Measurements from ENCODE around the gene SMAD3. TPM values are rescaled to one million over a fixed set of nuclear protein-coding genes. Genes with fewer than 3 reads are reported as not detected.

Gene SMAD3
- total and polyA plus RNA-seq, 5 donors = 9.9 to 40.5 (median 29.2) TPM

GRCh38 chr15:67173005-67173404, 107.6 kb downstream of the SMAD3 start:
- 85% methylated on average over 8 of the region's 8 CpGs for WGBS
- Histone ChIP-seq H3K4me3 (ENCODE audit: low read length) (no peak overlapping the region), H3K4me1 (ENCODE audit: control insufficient read depth, insufficient read depth, low read length) (peaks cover 8% of the 10 kb centered on the region), H3K27me3 (ENCODE audit: control insufficient read depth, insufficient read depth) (no peaks in the 10 kb centered on the region), H3K27ac (ENCODE audit: low read length) (no peak overlapping the region), H3K9me3 (ENCODE audit: control insufficient read depth, low read length) (no peaks in the 10 kb centered on the region)
- intact Hi-C loops (cut with DNase I) = no loop called here
- ATAC-seq (no peak), DNase-seq (peak in 1 of 3 donors; percentile 37)

- no peak overlapping the region for H3K4me3 ChIP-seq (ENCODE audit: low read length)
- H3K27me3 ChIP-seq (ENCODE audit: control insufficient read depth, insufficient read depth) = no peaks in the 10 kb centered on the region
- WGBS = 96% methylated on average over 8 of the region's 8 CpGs
- ATAC-seq (no peak), DNase-seq (no peak)
- H3K27ac ChIP-seq (ENCODE audit: low read length) = no peak overlapping the region
- no peaks in the 10 kb centered on the region for H3K9me3 ChIP-seq (ENCODE audit: control insufficient read depth, low read length)
- intact Hi-C loops (cut with DNase I) = no loop called here
- H3K4me1 ChIP-seq (ENCODE audit: control insufficient read depth, insufficient read depth, low read length) = peaks cover 8% of the 10 kb centered on the region
Measured at GRCh38 chr15:67173786-67174185, 108.4 kb downstream of the SMAD3 start.

DNA sequence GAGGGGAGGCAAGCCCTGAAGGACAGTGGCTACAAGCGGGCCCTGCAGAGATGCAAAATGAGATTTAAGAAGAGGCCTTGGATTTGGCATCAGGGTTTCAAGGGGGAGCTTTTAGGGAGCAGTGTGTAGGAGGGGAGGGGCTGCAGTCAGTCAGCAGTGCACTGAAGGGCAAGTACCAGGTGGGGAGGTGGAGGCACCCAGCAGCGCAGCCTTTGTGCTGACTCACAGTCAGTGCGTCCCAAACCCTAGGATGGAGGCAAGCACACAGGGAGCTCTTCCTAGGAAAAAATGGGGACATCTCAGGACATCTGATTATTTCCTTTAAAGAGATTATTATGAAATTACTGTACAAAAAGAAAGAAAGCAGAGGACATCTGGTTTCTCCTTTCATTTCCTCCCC, 109.0 kb downstream of the SMAD3 start:
- H3K4me1 ChIP-seq (ENCODE audit: control insufficient read depth, insufficient read depth, low read length) = peaks cover 10% of the 10 kb centered on the region
- no peak for DNase-seq
- ATAC-seq = no peak
- H3K4me3 ChIP-seq (ENCODE audit: low read length) = no peak overlapping the region
- no peaks in the 10 kb centered on the region for H3K27me3 ChIP-seq (ENCODE audit: control insufficient read depth, insufficient read depth)
- WGBS = over 99% methylated on average over 3 of the region's 3 CpGs
- no peak overlapping the region for H3K27ac ChIP-seq (ENCODE audit: low read length)
- intact Hi-C loops (cut with DNase I) = no loop called here
- no peaks in the 10 kb centered on the region for H3K9me3 ChIP-seq (ENCODE audit: control insufficient read depth, low read length)

DNA sequence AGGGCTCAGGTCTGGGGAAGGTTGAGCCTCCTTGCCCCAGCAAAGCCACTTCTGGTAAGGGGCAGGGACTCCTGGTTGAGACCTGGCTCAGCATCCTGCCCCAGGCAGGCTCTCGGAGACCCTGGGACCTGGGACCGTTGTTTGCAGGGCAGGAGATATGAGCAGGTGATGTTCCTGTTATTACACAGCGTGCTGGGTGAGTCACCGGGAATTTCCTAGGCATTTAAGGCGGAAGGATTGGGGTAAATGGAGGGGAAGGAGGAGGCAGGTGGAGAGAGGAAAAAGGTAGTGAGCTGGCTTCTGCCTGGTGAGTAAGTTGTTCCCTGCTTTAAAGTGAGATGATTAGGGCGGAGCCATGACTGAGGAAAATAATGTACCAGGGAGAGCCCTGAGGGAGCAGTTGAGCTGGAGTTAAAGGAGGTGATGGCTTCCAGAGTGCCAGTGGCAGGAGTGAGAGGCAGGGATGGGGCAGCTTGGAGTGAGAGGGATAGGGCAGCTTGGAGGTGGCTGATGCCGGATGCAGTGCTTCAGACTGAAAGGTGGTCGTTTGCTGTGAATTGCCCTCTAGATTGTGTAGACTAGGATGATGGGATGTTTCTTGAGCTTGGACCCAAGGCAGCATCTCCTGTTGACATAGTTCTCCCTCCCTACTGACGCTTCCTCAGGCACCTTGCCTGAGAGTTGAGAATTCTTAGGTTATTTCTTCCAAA, 109.6 kb downstream of the SMAD3 start:
- H3K9me3 ChIP-seq (ENCODE audit: control insufficient read depth, low read length) = no peaks in the 10 kb centered on the region
- WGBS = 85% methylated on average over 9 of the region's 9 CpGs
- no peak overlapping the region for H3K4me3 ChIP-seq (ENCODE audit: low read length)
- no peak overlapping the region for H3K27ac ChIP-seq (ENCODE audit: low read length)
- peaks cover 10% of the 10 kb centered on the region for H3K4me1 ChIP-seq (ENCODE audit: control insufficient read depth, insufficient read depth, low read length)
- intact Hi-C loops (cut with DNase I) = no loop called here
- no peaks in the 10 kb centered on the region for H3K27me3 ChIP-seq (ENCODE audit: control insufficient read depth, insufficient read depth)
- ATAC-seq (no peak), DNase-seq (peak in 1 of 3 donors; percentile 43)

GRCh38 chr15:67175643-67176071, 110.3 kb downstream of the SMAD3 start:
- no peaks in the 10 kb centered on the region for H3K9me3 ChIP-seq (ENCODE audit: control insufficient read depth, low read length)
- H3K27ac ChIP-seq (ENCODE audit: low read length) = no peak overlapping the region
- peaks cover 10% of the 10 kb centered on the region for H3K4me1 ChIP-seq (ENCODE audit: control insufficient read depth, insufficient read depth, low read length)
- peak; percentile 17 to 25 for ATAC-seq
- WGBS = 65% methylated on average over 11 of the region's 11 CpGs
- H3K4me3 ChIP-seq (ENCODE audit: low read length) = no peak overlapping the region
- intact Hi-C loops (cut with DNase I) = no loop called here
- peak; percentile 53 to 67 (median 63) for DNase-seq
- no peaks in the 10 kb centered on the region for H3K27me3 ChIP-seq (ENCODE audit: control insufficient read depth, insufficient read depth)

DNA sequence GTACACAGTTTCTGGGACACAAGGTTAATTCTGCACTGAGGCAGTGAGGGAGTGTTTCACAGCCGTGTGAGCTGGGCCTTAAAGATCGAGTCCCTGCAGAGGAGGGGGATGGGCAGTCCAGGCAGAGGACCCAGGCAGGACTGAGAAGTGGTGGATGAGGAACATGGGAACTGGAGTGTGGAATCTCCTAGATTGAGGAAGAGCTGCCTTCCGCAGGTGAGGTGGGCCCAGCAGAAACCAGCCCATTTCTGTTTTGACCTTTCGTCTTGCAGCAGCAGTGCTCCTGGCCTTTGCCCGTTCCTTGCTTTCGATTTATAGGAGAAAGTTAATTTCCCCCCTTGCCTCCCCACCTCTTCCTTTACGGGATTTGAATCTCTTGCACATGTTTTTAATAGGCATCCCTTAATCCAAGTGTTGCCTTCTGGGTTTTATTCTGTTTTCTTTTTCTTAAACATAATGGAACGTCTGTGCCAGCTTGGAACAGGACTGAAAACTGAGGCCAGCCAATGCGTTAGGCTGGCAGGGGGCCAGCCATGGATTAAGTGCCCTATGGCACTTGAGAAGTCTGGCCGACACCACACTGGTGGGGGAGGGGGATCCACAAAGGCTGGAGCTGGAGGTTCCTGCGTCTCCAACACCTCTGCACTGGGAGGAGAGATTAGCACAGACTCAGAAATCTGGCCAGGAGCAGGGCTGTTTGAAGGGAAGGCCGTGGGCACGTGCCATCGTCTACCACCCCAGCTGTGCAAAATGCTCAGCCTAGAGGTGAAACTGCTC, 111.0 kb downstream of the SMAD3 start:
- DNase-seq (peak; percentile 68 to 87 (median 86)), ATAC-seq (peak; percentile 64 to 73)
- WGBS = 65% methylated on average over 14 of the region's 14 CpGs
- no peak overlapping the region for H3K27ac ChIP-seq (ENCODE audit: low read length)
- no peaks in the 10 kb centered on the region for H3K27me3 ChIP-seq (ENCODE audit: control insufficient read depth, insufficient read depth)
- intact Hi-C loops (cut with DNase I) = no loop called here
- no peak overlapping the region for H3K4me3 ChIP-seq (ENCODE audit: low read length)
- H3K9me3 ChIP-seq (ENCODE audit: control insufficient read depth, low read length) = no peaks in the 10 kb centered on the region
- peaks cover 10% of the 10 kb centered on the region for H3K4me1 ChIP-seq (ENCODE audit: control insufficient read depth, insufficient read depth, low read length)

- peak overlapping the region; percentile 42 for H3K27ac ChIP-seq (ENCODE audit: low read length)
- WGBS = 68% methylated on average over 6 of the region's 6 CpGs
- H3K9me3 ChIP-seq (ENCODE audit: control insufficient read depth, low read length) = no peaks in the 10 kb centered on the region
- DNase-seq (peak in 1 of 3 donors; percentile 15), ATAC-seq (peak in 1 of 2 donors; percentile 5)
- intact Hi-C loops (cut with DNase I) = no loop called here
- no peak overlapping the region for H3K4me3 ChIP-seq (ENCODE audit: low read length)
- no peaks in the 10 kb centered on the region for H3K27me3 ChIP-seq (ENCODE audit: control insufficient read depth, insufficient read depth)
- peaks cover 10% of the 10 kb centered on the region for H3K4me1 ChIP-seq (ENCODE audit: control insufficient read depth, insufficient read depth, low read length)
Measured at GRCh38 chr15:67177752-67178151, 112.3 kb downstream of the SMAD3 start.

DNA sequence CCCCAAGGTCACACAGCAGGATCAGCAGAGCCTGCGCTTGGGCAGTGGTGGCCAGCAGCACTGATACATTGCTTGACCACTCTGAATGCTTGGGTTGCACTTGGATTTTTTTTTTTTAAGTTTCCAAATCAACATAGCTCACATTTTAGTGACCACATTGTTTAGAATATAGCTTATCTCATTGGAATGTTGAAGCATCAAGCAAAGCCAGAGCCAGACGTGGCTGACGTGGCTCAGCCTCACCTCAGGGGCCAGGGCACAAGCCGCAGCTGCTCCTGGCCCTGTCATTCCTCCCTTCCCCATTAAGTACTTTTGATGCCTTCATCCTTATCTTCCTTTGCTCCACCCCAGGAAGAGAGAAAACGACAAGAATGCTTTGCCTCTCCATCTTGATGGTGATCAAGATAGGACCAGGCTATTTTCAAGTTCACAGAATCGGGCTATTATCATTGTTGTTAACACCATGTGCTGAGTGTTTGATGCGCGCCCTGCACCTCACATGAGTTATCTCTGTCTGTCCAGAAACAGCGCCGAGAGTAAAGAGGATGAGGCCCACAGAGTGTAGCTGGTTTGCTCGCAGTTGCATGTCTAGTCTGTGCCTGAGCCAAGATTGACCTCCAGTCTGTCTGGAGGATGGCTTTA, 113.3 kb downstream of the SMAD3 start:
- WGBS = 53% methylated on average over 11 of the region's 11 CpGs
- DNase-seq = peak in 2 of 3 donors; percentile 53 to 69
- ATAC-seq = peak; percentile 59 to 63
- no peaks in the 10 kb centered on the region for H3K27me3 ChIP-seq (ENCODE audit: control insufficient read depth, insufficient read depth)
- peaks cover 10% of the 10 kb centered on the region for H3K4me1 ChIP-seq (ENCODE audit: control insufficient read depth, insufficient read depth, low read length)
- peak overlapping the region; percentile 48 for H3K27ac ChIP-seq (ENCODE audit: low read length)
- intact Hi-C loops (cut with DNase I) = no loop called here
- H3K4me3 ChIP-seq (ENCODE audit: low read length) = no peak overlapping the region
- no peaks in the 10 kb centered on the region for H3K9me3 ChIP-seq (ENCODE audit: control insufficient read depth, low read length)

- Histone ChIP-seq H3K9me3 (ENCODE audit: control insufficient read depth, low read length) (no peaks in the 10 kb centered on the region), H3K27me3 (ENCODE audit: control insufficient read depth, insufficient read depth) (no peaks in the 10 kb centered on the region), H3K27ac (ENCODE audit: low read length) (peak overlapping the region; percentile 5), H3K4me3 (ENCODE audit: low read length) (no peak overlapping the region), H3K4me1 (ENCODE audit: control insufficient read depth, insufficient read depth, low read length) (peaks cover 10% of the 10 kb centered on the region)
- WGBS = 87% methylated on average over 9 of the region's 9 CpGs
- intact Hi-C loops (cut with DNase I) = no loop called here
- peak in 1 of 3 donors; percentile 18 for DNase-seq
- no peak for ATAC-seq
Measured at GRCh38 chr15:67179411-67179995, 114.1 kb downstream of the SMAD3 start.

DNA sequence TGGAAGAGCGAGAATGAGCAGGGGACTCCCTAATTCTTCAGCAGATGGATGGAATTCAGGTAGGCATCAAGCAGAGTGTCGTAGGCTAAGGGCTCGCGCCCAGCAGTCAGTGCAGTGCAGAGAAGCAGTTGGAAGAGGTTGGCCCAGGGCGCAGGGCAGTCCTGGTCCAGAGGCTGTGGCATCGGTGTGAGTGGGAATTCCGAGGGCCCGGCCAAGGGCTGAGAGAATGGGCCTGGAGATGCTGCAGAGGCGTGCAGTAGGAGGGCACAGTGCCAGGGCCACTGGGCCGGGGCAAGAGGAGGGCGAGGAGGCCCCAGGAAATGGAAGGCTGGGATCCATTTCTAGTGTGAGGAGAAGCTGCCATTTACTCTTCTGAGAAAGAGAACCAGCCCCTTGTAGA, 114.6 kb downstream of the SMAD3 start:
- intact Hi-C loops (cut with DNase I) = no loop called here
- ATAC-seq = no peak
- WGBS = 78% methylated on average over 11 of the region's 11 CpGs
- Histone ChIP-seq H3K4me1 (ENCODE audit: control insufficient read depth, insufficient read depth, low read length) (peaks cover 10% of the 10 kb centered on the region), H3K9me3 (ENCODE audit: control insufficient read depth, low read length) (no peaks in the 10 kb centered on the region), H3K27me3 (ENCODE audit: control insufficient read depth, insufficient read depth) (no peaks in the 10 kb centered on the region), H3K27ac (ENCODE audit: low read length) (no peak overlapping the region), H3K4me3 (ENCODE audit: low read length) (no peak overlapping the region)
- peak in 2 of 3 donors; percentile 70 to 71 for DNase-seq

All from right cardiac atrium (tissue), 5 donors.